Measurements from ENCODE around the gene AIP.

DNA sequence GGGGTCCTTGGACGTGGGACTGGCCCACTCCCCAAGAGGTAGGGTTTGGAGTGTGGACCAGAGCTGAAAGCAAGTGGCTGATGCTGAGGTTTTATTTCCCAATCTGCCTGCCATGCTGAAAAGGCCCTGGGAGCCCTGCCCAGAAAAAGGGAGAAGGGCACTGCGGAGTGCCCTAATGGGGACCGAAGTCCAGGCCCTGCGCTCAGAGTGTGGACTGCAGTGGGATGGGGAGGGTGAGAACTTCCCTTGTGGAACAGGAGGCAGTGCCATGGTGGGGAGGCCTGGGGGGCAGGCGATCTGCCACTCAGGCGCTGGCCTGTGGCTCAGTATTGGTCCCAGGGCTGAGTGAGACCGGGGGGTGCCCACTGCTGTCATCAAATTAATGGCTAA lies 34.6 kb upstream of the AIP start:
- no peak for TF ChIP-seq EZH2phosphoT487 (IDR thresholded peaks at IDR 0.05; ENCODE audit: low read depth)
- TF ChIP-seq CTCF (IDR thresholded peaks at IDR 0.05; ENCODE audit: low read depth, low read length): no peak
